K562 (cell line): ENCODE measurements around the gene ARHGEF17. TPM values are rescaled to one million over a fixed set of nuclear protein-coding genes. Genes with fewer than 3 reads are reported as not detected.

Experiments
- ATF1 ChIP-seq, 2 experiments: fragments of 450-650 bp in 1 of 2; IDR thresholded peaks; 2 replicates each; pipeline ENCODE4 v1.6.1; 2016; ENCODE audit warnings: missing compliant biosample characterization in 1 of 2, missing genetic modification characterization in 1 of 2
- BHLHE40 ChIP-seq: IDR thresholded peaks from 2 replicates; pipeline ENCODE4 v1.6.1; 2011; ENCODE audit warnings: low read length, improper control_type of control experiment
- E2F6 ChIP-seq, 2 experiments: IDR thresholded peaks; 2 replicates each; pipeline ENCODE4 v1.6.1; 2011; ENCODE audit warnings: borderline replicate concordance in 1 of 2, control low read depth in 1 of 2, low read depth in 1 of 2, low read length in 1 of 2, mild to moderate bottlenecking in 1 of 2, mixed read lengths in 1 of 2, moderate library complexity in 1 of 2; ENCODE audit not compliant: insufficient read depth in 1 of 2, insufficient read length in 1 of 2, poor library complexity in 1 of 2, severe bottlenecking in 1 of 2; ENCODE audit errors: extremely low read depth in 1 of 2
- ETV6 ChIP-seq, 3 experiments: fragments of 150-350 bp in 1 of 3; sonication (generic) in 1 of 3; formaldehyde crosslinking in 1 of 3; IDR thresholded peaks; 2 replicates each; pipeline versions ENCODE4 v1.6.1 to v1.8.0; 2014 to 2022; ENCODE audit warnings: borderline replicate concordance in 2 of 3, low read depth in 2 of 3, antibody characterized with exemption in 1 of 3, low read length in 1 of 3, mild to moderate bottlenecking in 1 of 3, missing genetic modification reagents in 1 of 3
- FUS ChIP-seq: fragments of 200-400 bp; formaldehyde crosslinking; optimal IDR thresholded peaks from 2 replicates; pipeline ENCODE3; 2017; ENCODE audit warnings: low read depth, low read length
- HCFC1 ChIP-seq: IDR thresholded peaks from 2 replicates; pipeline ENCODE4 v1.6.1; 2012; ENCODE audit warnings: low read depth, low read length, improper control_type of control experiment
- JUND ChIP-seq, 2 experiments: IDR thresholded peaks; 2 replicates in 1 of 2; 3 replicates in 1 of 2; pipeline ENCODE4 v1.6.1; 2011; ENCODE audit warnings: borderline replicate concordance in 2 of 2, low read depth in 2 of 2, low read length in 2 of 2, improper control_type of control experiment in 1 of 2, missing biosample characterization in 1 of 2, missing genetic modification characterization in 1 of 2, missing genetic modification reagents in 1 of 2
- KLF6 ChIP-seq: fragments of 250-450 bp; sonication (Bioruptor Pico); IDR thresholded peaks from 2 replicates; pipeline ENCODE4 v1.4.0; 2020; ENCODE audit warnings: mild to moderate bottlenecking, moderate library complexity, borderline replicate concordance
- RB1 ChIP-seq: fragments of 450-650 bp; IDR thresholded peaks from 2 replicates; pipeline ENCODE4 v1.6.1; 2017; ENCODE audit warnings: low read depth, mild to moderate bottlenecking
- RBFOX2 ChIP-seq: fragments of 200-400 bp; formaldehyde crosslinking; IDR thresholded peaks from 2 replicates; pipeline ENCODE4 v1.6.1; 2017; ENCODE audit warnings: low read depth, mild to moderate bottlenecking, low read length, moderate library complexity
- SREBF1 ChIP-seq: fragments of 150-350 bp; IDR thresholded peaks from 2 replicates; pipeline ENCODE4 v1.6.1; 2014; ENCODE audit warnings: antibody characterized with exemption, low read depth, low read length, borderline replicate concordance
- TBP ChIP-seq: optimal IDR thresholded peaks from 2 replicates; pipeline ENCODE3; 2011; ENCODE audit warnings: low read depth, low read length, improper control_type of control experiment
- ZBTB7A ChIP-seq: IDR thresholded peaks from 2 replicates; pipeline ENCODE4 v1.6.1; 2011; ENCODE audit warnings: low read depth, mild to moderate bottlenecking, low read length, moderate library complexity, borderline replicate concordance; ENCODE audit not compliant: control insufficient read depth
- ZNF124 ChIP-seq: sonication (generic); formaldehyde crosslinking; IDR thresholded peaks from 2 replicates; pipeline ENCODE4 v1.8.1; 2022; ENCODE audit warnings: missing genetic modification reagents
- ZNF184 ChIP-seq: sonication (generic); formaldehyde crosslinking; IDR thresholded peaks from 2 replicates; pipeline ENCODE4 v1.5.0; 2020; ENCODE audit warnings: missing genetic modification reagents
- ZNF212 ChIP-seq: fragments of 450-650 bp; formaldehyde crosslinking; IDR thresholded peaks from 2 replicates; pipeline ENCODE4 v1.4.0; 2020; ENCODE audit warnings: mild to moderate bottlenecking
- ZNF384 ChIP-seq: IDR thresholded peaks from 2 replicates; pipeline ENCODE4 v1.6.1; 2012; ENCODE audit warnings: low read depth, low read length, improper control_type of control experiment
- ZNF395 ChIP-seq: fragments of 200-800 bp; sonication (Bioruptor generic); IDR thresholded peaks from 2 replicates; pipeline ENCODE4 v1.6.1; 2017; ENCODE audit warnings: missing genetic modification characterization, missing compliant biosample characterization
- ZNF561 ChIP-seq: fragments of 450-650 bp; formaldehyde crosslinking; conservative IDR thresholded peaks from 2 replicates; pipeline ENCODE4 v1.4.0; 2020; ENCODE audit warnings: mild to moderate bottlenecking, moderate library complexity
- polyA plus RNA-seq, 8 experiments: library from polyadenylated mRNA; depleted of rRNA in 4 of 8; stranded (reverse) in 5 of 8; unstranded in 3 of 8; fragments of >200 nt; fragmentation: Nextera tagmentation in 2 of 8; fragmentation: Illumina TruSeq in 1 of 8; extraction: Ambion mirVana in 2 of 8; extraction: Trizol in 1 of 8; gene quantifications; 2 replicates each; pipeline versions ENCODE4 v1.2.1 to v1.2.3, GENCODE V29; 2011 to 2014; ENCODE audit warnings: inconsistent platforms in 1 of 8, missing spikeins in 1 of 8
- total RNA-seq, 7 experiments: library from RNA; depleted of rRNA in 6 of 7; stranded (reverse); fragments of >200 nt in 6 of 7; fragmentation: Illumina TruSeq in 2 of 7; extraction: Trizol in 2 of 7; gene quantifications; 2 replicates each; pipeline versions ENCODE4 v1.2.1 to v1.2.3, GENCODE V29; 2011 to 2021; ENCODE audit warnings: low replicate concordance in 1 of 7

ARHGEF17 gene
- total and polyA plus RNA-seq, 9 of the 15 experiments (the other 6 are each of a cell fraction or from before 2014, with no cell fraction given), result 0.04 to 0.68 (median 0.10) TPM; not detected in 2

- no peak for TF ChIP-seq SREBF1
- peak; percentile 42 for TF ChIP-seq BHLHE40
- peak; percentile 92 for TF ChIP-seq ZBTB7A
- TF ChIP-seq TBP, result peak; percentile 87
- no peak for TF ChIP-seq ZNF212
- TF ChIP-seq JUND (IDR thresholded peaks at IDR 0.05; ENCODE audit: borderline replicate concordance, low read depth, low read length), result peak; percentile 20; the same call in 1 of the 2 replicates
- TF ChIP-seq JUND (tag; IDR thresholded peaks at IDR 0.05; ENCODE audit: borderline replicate concordance, low read depth, low read length), result no peak; the same call in 2 of the 3 replicates
- peak; percentile 46; the same call in 1 of the 2 replicates for TF ChIP-seq HCFC1
- no peak for TF ChIP-seq ZNF561 (CRISPR knock-in tag)
- no peak for TF ChIP-seq ZNF124 (CRISPR knock-in tag)
- TF ChIP-seq RBFOX2, result peak; percentile 88
- peak; percentile 92 for TF ChIP-seq RB1
- TF ChIP-seq ETV6 (IDR thresholded peaks at IDR 0.05; ENCODE audit: borderline replicate concordance in 1 of 2, low read depth in 2 of 2, low read length in 1 of 2), result no peak
- 0 out of 2 replicates have a peak, but pooled peaks have one; percentile 31 for TF ChIP-seq ETV6 (CRISPR knock-in tag; IDR thresholded peaks at IDR 0.05; ENCODE audit: borderline replicate concordance)
- TF ChIP-seq KLF6 (CRISPR knock-in tag), result no peak
- peak; percentile 28; the same call in 1 of the 2 replicates for TF ChIP-seq ATF1 (CRISPR knock-in tag; IDR thresholded peaks at IDR 0.05)
- TF ChIP-seq ATF1 (tag; IDR thresholded peaks at IDR 0.05), result peak; percentile 94
- TF ChIP-seq FUS, result no peak
- peak; percentile 44; the same call in 1 of the 2 replicates for TF ChIP-seq ZNF395
- 0 out of 2 replicates have a peak, but pooled peaks have one; percentile 8 for TF ChIP-seq ZNF384
- TF ChIP-seq E2F6 (IDR thresholded peaks at IDR 0.05; ENCODE audit: borderline replicate concordance in 1 of 2, extremely low read depth in 1 of 2, insufficient read depth in 1 of 2, insufficient read length in 1 of 2, low read depth in 1 of 2, low read length in 1 of 2, poor library complexity in 1 of 2, severe bottlenecking in 1 of 2), result peak in 1 of 2 experiments; percentile 26
- no peak for TF ChIP-seq ZNF184
- TF ChIP-seq, all 486 proteins: peak for 86
These were observed 68.2 kb downstream of the ARHGEF17 start, which contains the start of gene RELT (continued) for GRCh38 chr11:73376160-73376802.
